HG02943 (cell line): ENCODE results near the gene LINC00305.

ENCODE experiments used
- ATAC-seq: cut with Tn5 transposase; IDR thresholded peaks from one replicate; pipeline ENCODE4 v1.9.1; 2021; ENCODE audit warnings: mild to moderate bottlenecking, low read depth, moderate library complexity; ENCODE audit not compliant: unreplicated experiment

Gene LINC00305

DNA sequence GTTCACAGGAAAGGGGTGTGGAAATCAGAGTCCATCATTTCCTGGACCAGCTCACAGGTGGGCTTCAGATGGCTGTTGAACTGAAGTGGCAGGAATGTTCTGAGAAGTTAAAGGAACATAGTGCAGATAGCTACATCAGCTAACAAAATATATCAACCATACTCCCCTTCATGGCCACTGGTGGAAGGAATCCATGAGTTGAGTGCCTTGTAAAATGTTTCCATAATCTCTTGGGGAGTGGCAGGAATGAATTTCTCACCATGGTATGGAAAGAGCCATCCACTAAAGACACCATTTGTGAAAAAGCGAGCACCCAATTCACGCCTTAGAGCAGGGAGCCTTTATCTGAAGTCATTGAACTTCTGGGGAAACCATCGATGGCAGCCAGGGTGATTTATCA lies at the start of gene LINC00305:
Gene LINC00305 (minus strand): TSS at position 101 of the 400 bp plus-strand sequence.
- ATAC-seq = no peak

- no peak for ATAC-seq
Observed at GRCh38 chr18:64191069-64191468, 42.2 kb upstream of the LINC00305 start.

DNA sequence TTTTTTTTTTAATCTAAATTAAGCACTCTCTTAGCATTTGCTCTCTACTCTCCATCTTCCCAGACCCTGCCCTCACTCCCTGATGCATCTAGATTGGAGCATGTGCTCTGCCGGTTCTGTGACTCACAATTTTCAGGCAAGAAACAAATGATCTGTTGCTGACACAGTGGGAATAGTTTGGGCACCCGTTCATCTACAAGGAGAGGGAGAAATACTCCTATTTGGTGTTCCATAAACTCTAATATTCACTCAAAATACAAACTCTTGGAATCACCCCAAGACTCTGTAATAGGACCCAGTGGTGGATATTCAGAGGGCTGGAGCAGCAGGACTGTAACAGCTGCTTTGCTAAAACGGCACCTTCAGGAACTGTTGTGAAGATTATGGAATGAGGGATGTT lies 37.1 kb upstream of the LINC00305 start:
- ATAC-seq = no peak

GRCh38 chr18:64183665-64184064 lies 34.8 kb upstream of the LINC00305 start:
- ATAC-seq = no peak

- ATAC-seq = no peak
Observed at GRCh38 chr18:64180617-64181016, 31.7 kb upstream of the LINC00305 start.

GRCh38 chr18:64180171-64180570 lies 31.3 kb upstream of the LINC00305 start:
- no peak for ATAC-seq

DNA sequence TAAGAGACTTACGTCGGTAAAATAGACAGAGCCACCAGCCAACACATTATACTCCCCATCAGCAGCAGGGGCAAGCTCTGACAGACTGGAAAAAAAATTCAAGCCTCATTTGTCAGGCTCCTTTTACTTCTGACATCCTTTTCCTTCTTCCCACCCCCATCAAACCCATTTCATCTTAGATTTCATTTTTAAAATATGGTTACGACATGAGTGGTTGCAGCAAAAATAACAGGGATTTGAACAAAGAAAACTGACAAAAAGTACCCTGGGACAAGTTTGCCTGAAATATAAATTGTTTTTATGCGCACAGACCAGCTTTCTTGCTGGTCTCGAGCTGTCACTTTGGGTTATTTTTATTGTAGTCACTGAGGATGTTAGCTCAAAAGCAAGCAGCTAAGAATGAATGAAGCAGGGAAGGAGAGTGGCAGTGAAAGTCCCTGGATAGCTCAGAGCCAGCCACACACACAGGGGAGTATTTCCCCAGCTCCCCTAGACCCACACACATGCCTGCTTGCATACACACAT lies 30.7 kb upstream of the LINC00305 start:
- no peak for ATAC-seq

GRCh38 chr18:64178860-64179259 lies 30.0 kb upstream of the LINC00305 start:
- no peak for ATAC-seq

- ATAC-seq = no peak
Observed at GRCh38 chr18:64175432-64175831, 26.5 kb upstream of the LINC00305 start.

DNA sequence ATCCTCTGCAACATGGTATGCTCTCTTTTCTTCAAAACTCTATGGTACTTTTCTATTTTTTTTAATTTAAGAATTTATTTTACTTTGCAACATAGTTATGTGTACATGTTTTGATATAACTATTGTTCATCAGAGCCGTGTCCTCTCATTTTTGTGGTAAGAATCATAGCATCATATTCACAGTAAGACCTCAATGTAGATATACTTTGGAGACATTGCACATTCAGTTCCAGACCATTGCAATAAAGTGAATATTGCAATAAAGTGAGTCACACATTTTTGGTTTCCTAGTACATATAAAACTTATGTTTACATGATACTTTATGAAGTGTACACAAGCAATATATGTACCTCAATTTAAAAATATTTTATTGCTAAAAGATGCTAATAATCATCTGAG lies 22.7 kb upstream of the LINC00305 start:
- ATAC-seq = no peak

GRCh38 chr18:64167408-64167925 lies 18.6 kb upstream of the LINC00305 start:
- ATAC-seq = no peak

- ATAC-seq = no peak
Observed at GRCh38 chr18:64165906-64166305, 17.0 kb upstream of the LINC00305 start.

GRCh38 chr18:64164883-64165282 lies 16.0 kb upstream of the LINC00305 start:
- ATAC-seq = no peak

DNA sequence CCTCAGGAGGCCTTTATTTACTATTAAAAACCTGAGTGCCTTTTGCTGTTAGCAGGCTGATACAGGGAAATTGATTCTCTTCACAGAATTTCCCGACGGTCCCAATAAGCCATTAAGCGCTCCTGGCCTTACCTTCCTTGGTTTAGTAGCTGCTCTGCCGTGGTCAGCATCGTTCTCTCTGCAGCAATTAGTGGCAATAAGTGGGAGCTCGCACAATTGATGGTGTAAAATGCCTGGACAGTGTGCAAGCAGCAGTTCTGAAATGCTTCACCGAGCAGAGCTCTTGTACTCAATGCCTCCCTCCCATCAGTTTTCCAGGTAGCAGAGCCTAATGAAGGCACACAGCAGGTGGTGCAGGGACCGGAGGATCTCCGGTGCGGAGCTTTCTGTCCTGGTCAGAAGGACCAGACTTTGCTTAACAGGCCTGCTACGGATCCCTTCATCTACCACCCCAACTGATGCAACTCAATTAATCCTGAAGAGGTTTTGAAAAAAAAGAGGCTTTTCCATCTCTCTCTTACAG lies 1.1 kb upstream of the LINC00305 start:
- no peak for ATAC-seq

DNA sequence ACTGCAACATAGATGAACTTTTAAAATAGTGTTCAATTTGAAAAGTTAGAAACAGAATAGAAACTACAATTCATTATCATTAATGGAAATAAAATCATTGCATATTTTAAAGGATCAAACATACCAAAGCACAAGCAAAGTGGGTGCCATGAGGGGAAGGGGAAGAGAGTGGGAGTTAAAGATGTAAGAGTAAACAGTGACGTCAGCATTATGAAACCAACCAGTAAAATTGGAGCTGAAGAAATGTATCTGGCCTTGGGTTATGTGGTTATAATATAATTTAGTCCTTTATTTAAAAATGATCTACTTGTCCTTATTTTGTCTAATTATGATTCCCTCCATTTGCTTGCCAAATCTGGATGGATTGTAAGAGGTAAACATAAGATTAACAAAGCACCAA lies 6.0 kb downstream of the LINC00305 start:
- no peak for ATAC-seq

DNA sequence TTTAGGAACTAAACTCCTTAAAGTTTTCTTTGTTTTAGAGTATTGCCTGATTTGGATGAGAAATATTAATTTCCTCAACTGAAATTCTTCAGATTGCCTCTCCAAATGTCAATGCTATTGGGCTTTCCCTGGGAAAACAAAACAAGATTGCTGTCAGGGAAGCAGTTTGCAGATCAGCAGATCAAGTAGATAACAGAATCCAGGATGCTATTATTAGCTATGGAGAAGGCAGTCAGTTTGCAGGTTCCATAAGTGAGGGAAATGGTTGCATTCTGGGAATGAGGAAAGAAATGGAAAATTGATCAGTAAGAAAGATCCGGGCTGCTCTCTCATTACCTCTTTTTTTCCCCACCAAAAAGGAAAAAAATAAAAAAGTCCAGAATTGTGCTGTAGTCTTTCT lies 11.0 kb downstream of the LINC00305 start:
- no peak for ATAC-seq

DNA sequence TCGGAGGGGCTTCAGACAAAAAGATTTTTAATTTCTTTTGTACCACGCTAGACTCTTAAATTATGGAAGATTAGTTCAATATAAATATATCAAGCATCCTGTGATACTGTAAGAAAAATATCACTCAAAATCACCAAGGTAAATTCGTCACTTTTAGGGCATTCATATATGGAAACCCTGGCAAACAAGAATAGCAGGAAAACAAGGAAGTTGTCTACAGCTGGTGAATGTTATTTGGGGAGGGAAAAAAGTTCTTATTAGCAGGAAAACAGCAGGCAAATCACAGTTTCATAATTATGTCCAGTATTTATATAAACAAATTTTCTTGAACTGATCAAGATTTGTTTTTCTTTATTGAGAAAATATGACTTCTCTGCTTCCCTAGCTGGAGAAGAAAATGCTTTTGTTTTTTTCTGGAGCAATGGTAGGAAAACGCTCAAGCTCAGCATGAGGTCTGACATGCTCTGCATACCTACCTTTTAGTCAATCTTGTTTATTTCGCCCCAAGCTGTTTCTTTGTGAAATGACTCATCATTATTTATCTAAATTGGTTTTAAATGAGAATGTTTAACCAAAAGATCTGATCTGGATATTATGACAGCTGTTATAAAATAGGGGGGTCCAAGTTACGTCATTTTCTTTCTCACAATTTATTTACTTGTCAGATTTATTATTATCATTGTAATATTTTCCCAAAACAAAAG lies 14.7 kb downstream of the LINC00305 start:
- ATAC-seq = no peak

- ATAC-seq = no peak
Observed at GRCh38 chr18:64132871-64133270, 16.0 kb downstream of the LINC00305 start.

GRCh38 chr18:64131314-64131713 lies 17.6 kb downstream of the LINC00305 start:
- no peak for ATAC-seq

DNA sequence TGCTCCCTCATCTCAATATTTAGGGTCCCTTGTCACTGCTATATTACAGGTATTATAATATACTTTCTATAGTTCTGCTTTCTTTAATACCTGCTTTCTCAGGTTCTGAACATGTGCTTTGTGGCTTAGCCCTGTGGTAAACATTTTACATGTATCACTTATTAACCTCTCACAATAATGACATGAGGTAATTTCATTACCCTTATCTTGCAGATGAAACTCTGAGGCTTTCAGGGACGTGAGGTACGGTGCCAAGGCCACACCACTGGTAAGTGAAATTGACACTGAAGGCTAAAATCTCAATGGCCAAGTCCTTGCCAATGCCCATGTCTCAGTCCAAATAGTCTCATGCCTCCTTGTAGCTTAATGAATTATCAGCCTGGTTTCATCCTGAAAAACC lies 21.7 kb downstream of the LINC00305 start:
- peak; percentile 74 for ATAC-seq

GRCh38 chr18:64119916-64120315 lies 29.0 kb downstream of the LINC00305 start:
- no peak for ATAC-seq

GRCh38 chr18:64118406-64118805 lies 30.5 kb downstream of the LINC00305 start:
- no peak for ATAC-seq
